Measurements from ENCODE around the gene EEF1AKMT3. TPM values are rescaled to one million over a fixed set of nuclear protein-coding genes. Genes with fewer than 3 reads are reported as not detected.

EEF1AKMT3 gene
- total RNA-seq, 1 donor, result 1.7 TPM

DNA sequence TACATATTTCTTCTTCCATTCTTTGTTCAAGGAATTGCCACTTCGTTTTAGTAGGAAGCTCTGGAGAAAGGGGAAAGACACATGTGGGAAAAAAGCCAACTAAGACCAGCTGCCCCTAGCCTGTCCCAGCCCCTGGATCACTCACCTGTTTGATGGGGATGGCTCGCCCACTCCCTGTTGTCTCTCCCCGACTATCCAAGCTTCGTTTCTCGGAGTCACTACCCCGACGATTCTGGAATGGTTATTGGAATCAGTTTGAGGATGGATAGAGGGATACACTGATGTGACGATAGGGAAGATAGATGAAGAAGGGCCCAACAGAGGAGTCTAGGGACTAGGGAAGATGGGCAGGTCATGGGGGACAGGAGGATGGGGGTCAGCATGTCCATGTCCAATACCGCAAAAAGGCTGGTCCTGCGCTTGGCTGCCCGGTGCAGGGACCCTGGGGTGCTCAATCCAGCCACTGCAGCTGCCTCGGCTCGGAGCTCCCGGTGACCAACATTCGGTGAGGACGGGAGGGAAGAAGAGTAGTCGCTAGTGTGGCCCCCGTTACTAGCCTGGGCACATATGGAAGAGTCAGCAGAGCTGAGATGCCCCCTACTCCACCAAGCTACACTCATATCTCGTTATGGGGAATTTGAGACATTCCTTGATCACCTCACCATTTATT lies 40.9 kb upstream of the EEF1AKMT3 start:
- Histone ChIP-seq H3K9me3 (ENCODE audit: low read depth, low read length) (no peaks in the 10 kb centered on the region), H3K27me3 (ENCODE audit: insufficient read depth, low read length) (no peaks in the 10 kb centered on the region), H3K4me1 (ENCODE audit: insufficient read depth, low read length) (no peaks in the 10 kb centered on the region), H3K4me3 (ENCODE audit: low read length) (no peak overlapping the region)

DNA sequence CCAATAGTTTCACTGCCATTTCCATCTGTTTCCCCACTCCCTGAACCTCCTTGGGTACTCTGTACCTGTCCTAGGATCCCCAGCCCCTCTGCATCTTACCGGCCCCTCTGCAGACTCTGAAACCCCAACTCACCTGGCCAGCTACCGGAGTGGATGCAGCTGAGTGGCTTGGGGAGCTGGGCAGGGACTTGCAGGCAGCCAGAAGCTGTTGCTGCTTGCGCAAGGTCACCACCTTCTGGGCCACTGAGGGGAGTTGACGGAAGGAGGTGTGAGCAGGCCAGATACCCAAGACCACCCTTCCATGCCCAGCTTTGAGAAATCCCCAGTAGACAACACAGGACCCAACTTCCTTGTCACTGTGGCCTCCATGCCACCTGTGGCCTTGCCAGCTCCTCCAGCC lies 40.1 kb upstream of the EEF1AKMT3 start:
- no peaks in the 10 kb centered on the region for H3K9me3 ChIP-seq (ENCODE audit: low read depth, low read length)
- no peaks in the 10 kb centered on the region for H3K27me3 ChIP-seq (ENCODE audit: insufficient read depth, low read length)
- H3K4me1 ChIP-seq (ENCODE audit: insufficient read depth, low read length), result no peaks in the 10 kb centered on the region
- H3K4me3 ChIP-seq (ENCODE audit: low read length), result no peak overlapping the region

DNA sequence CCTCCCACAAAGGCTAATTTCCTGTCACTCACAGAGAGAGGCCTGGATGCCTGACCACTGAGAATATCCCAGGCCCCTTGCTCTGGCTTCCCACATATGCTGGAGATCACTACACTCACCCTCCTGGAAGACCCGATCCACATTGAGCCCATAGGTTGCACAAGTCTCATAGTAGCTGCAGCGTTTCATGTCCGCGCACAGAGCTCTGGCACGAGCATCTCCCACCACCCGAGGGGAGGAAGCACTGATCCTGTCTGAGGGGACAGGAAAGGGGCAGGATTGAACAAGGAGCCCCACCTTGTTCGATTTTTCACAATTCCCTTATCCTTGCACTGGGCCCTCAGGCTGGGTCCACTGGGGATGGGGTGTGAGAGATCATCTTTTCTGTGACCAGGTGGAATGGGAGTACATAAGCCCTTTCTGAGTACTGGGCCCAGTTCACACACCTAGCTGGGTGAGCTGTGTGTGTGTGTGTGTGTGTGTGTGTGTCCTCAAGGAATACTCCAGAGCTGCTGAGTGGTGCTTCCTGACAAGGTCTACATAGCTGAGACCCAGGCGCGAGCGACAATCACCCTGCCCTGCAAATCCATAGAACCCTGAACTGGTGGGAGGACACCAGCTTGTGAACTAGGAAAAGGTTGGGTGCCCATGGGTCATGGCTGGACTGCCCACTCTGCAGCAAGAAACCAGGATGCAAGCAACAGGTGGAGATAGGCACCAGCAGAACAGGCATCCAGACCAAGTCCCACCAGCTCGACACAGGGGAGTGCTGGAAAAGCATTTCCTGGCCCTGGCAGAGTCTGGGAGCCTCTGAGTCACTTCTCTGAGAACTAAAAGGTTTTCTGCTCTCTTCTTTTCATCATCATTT lies 39.5 kb upstream of the EEF1AKMT3 start:
- H3K4me1 ChIP-seq (ENCODE audit: insufficient read depth, low read length), result no peaks in the 10 kb centered on the region
- H3K4me3 ChIP-seq (ENCODE audit: low read length), result no peak overlapping the region
- H3K27me3 ChIP-seq (ENCODE audit: insufficient read depth, low read length), result no peaks in the 10 kb centered on the region
- no peaks in the 10 kb centered on the region for H3K9me3 ChIP-seq (ENCODE audit: low read depth, low read length)

DNA sequence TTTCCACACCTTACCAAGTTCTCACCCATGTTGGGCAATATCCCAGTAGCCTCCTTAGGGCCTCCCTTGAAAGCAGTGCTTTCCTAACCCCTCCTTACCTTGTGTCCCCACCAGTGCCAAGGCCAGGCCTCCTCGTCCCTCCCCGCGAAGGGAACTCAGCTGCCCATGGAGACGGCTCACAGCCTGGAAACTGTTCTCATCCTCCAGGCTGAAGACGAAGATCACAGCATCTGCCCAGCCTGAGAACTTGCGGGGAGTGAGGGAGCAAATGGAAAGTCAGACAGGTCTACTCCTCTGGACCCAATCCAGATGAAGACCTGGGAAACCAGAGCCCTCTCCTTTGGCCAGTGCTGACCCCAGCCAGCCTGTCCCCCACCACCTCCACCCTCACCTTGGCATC lies 38.5 kb upstream of the EEF1AKMT3 start:
- Histone ChIP-seq H3K4me3 (ENCODE audit: low read length) (no peak overlapping the region), H3K4me1 (ENCODE audit: insufficient read depth, low read length) (peaks cover under 1% of the 10 kb centered on the region), H3K9me3 (ENCODE audit: low read depth, low read length) (no peaks in the 10 kb centered on the region), H3K27me3 (ENCODE audit: insufficient read depth, low read length) (no peaks in the 10 kb centered on the region)

DNA sequence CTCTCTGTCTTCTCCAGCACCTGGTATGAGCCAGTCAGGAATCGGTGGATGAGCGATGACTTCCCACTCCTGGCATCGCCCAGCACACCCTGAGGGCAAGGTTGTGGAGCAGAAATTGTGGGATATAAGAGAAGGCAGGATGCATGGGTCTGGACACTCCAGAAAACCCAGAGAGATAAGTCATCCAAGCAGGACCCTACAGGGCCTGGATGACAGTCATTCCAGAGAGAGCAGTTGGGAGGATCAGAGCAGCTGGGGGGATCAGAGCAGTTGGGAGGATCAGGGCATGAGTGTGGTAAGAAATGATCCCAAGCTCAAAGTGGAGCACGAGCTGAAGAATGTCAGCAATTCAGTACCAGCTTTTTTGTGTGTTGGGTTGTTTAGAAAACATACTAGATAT lies 37.8 kb upstream of the EEF1AKMT3 start:
- H3K4me1 ChIP-seq (ENCODE audit: insufficient read depth, low read length), result peaks cover 7% of the 10 kb centered on the region
- no peaks in the 10 kb centered on the region for H3K9me3 ChIP-seq (ENCODE audit: low read depth, low read length)
- H3K27me3 ChIP-seq (ENCODE audit: insufficient read depth, low read length), result no peaks in the 10 kb centered on the region
- H3K4me3 ChIP-seq (ENCODE audit: low read length), result no peak overlapping the region

DNA sequence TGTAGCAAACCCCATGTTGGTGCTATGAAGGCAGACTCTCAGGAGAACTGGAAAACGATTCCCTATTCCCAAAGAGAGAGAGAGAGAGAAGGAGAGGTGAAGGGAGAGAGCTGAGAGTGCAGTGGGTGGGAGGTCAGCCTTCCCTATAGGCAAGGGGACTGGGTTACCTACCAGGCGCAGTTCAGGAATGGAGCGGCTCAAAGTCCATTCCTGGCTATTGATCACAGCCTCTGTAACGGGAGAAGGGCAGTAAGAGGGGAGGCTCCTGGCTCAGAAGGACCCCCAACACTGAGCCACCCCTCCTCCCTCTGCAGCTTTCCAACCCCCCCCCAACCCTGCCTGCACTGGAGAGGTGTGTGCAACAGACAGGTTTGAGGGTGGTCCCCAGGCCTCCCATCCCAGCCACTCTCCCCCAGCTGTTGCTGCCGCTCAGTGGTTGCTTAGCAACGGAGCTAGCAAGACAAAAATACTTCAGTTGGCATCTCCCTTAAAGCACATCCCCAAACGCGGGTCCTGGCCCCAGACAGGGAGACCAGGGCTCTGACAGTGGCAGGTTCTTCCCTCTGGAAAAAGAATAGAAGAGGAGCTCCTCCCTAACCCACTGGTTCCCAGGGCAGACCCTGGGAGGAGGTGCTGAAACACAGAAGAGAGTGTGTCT lies 37.1 kb upstream of the EEF1AKMT3 start:
- Histone ChIP-seq H3K9me3 (ENCODE audit: low read depth, low read length) (no peaks in the 10 kb centered on the region), H3K27me3 (ENCODE audit: insufficient read depth, low read length) (no peaks in the 10 kb centered on the region), H3K4me1 (ENCODE audit: insufficient read depth, low read length) (peaks cover 15% of the 10 kb centered on the region), H3K4me3 (ENCODE audit: low read length) (no peak overlapping the region)

DNA sequence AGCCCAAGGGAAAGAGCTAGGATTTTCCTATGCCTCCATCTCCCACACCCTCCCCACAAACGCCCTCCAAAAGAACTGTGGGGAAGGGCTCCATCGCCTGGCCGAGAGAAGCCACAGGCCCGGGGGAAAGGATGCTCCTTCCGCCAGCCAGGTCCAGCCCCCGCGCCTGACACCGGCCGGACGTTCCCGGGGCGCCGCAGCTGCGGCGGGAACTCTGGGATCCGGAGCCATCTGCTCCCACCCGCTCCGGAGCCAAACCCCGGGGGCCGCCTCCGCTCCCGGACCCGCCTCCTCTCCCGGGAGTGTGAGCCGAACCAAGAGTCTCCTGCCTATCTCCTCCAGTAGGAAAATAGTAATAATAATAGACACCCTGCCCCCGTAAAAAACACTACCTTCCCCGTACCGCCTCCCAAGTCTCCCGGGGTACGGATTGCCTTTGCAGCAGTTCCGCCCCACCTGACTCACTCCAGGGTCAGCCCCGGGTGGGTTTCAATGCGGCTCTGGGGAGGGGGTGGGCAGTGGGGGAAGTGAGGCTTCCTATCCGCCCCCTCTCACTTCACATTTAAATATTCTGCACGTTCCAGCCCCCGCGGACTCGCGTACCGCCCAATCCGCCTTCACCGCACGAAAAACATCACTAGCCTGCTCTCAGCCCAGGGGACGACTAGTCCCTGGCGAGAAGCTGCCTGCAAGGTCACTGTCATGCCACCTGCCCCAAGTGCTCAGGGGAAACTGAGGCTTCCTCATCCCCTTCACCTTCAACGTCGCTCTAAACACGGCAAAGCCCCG lies 36.3 kb upstream of the EEF1AKMT3 start:
- no peaks in the 10 kb centered on the region for H3K27me3 ChIP-seq (ENCODE audit: insufficient read depth, low read length)
- no peak overlapping the region for H3K4me3 ChIP-seq (ENCODE audit: low read length)
- no peaks in the 10 kb centered on the region for H3K9me3 ChIP-seq (ENCODE audit: low read depth, low read length)
- H3K4me1 ChIP-seq (ENCODE audit: insufficient read depth, low read length), result peaks cover 23% of the 10 kb centered on the region

DNA sequence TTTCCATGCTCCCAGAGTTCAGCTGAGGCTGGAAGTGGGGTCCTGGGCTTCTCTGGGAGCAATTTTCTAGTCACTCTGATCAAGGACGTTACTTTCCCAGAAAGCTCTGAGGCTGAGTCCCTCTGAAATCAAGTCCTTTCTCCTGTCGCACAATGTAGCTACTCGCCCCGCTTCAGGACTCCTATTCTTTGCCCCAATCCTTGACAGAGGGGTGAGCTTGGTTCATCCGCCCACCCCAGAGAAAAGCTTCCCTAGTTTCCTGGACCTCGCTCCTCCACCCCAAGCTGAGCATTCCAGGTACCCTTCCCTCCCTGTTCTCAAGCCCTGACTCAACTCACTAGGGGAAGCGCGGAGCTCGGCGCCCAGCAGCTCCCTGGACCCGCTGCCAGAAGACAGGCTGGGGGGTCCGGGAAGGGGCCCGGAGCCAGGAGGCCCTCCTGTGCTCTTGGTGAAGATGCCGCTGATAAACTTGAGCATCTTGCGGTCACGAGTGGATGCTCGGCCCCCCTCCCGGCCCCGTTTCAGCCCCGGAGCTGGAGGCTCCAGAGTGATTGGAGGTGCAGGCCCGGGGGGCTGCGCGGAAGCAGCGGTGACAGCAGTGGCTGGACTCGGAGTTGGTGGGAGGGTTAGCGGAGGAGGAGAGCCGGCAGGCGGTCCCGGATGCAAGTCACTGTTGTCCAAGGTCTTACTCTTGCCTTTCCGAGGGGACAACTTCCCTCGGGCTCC lies 35.5 kb upstream of the EEF1AKMT3 start:
- Histone ChIP-seq H3K27me3 (ENCODE audit: insufficient read depth, low read length) (no peaks in the 10 kb centered on the region), H3K4me3 (ENCODE audit: low read length) (no peak overlapping the region), H3K9me3 (ENCODE audit: low read depth, low read length) (no peaks in the 10 kb centered on the region), H3K4me1 (ENCODE audit: insufficient read depth, low read length) (peaks cover 30% of the 10 kb centered on the region)

DNA sequence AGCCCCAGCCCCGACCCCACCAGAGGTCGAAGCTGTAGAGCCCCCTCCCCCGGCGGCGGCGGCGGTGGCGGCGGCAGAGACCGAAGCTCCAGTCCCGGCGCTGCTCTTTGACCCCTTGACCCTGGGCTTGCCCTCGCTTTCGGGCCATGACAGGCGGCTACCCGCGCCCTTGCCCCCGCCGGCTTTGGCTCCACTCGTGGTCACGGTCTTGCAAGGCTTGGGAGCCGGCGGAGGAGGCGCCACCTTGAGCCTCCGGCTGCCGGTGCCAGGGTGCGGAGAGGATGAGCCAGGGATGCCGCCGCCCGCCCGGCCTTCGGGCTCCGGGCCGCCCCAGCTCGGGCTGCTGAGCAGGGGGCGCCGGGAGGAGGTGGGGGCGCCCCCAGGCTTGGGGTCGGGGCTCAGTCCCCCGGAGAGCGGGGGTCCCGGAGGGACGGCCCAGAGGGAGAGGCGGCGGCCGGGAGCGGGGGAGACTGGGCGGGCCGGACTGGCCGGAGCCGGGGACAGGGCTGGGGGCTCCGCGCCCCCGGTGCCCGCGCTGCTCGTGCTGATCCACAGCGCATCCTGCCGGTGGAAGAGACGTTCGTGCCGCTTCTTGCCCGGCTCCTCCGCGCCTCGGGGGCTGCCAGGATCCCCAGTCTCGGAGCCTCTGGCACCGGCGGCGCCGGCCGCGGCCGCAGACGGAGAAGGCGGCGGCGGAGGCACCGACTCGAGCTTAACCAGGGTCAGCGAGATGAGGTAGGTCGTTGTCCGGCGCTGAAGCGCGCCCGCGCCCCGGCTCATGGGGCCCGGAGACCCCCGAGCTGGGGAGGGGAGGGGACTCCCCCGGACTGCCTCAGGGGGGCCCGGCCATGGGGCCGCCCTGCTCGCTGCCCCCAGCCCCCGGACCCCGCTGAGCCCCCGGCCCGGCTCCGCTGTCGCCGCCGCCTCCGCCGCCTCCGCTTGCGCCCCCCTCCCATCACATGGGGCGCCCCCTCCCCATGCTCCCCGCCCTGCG lies 34.6 kb upstream of the EEF1AKMT3 start:
- Histone ChIP-seq H3K4me1 (ENCODE audit: insufficient read depth, low read length) (peaks cover 38% of the 10 kb centered on the region), H3K4me3 (ENCODE audit: low read length) (no peak overlapping the region), H3K9me3 (ENCODE audit: low read depth, low read length) (no peaks in the 10 kb centered on the region), H3K27me3 (ENCODE audit: insufficient read depth, low read length) (no peaks in the 10 kb centered on the region)

DNA sequence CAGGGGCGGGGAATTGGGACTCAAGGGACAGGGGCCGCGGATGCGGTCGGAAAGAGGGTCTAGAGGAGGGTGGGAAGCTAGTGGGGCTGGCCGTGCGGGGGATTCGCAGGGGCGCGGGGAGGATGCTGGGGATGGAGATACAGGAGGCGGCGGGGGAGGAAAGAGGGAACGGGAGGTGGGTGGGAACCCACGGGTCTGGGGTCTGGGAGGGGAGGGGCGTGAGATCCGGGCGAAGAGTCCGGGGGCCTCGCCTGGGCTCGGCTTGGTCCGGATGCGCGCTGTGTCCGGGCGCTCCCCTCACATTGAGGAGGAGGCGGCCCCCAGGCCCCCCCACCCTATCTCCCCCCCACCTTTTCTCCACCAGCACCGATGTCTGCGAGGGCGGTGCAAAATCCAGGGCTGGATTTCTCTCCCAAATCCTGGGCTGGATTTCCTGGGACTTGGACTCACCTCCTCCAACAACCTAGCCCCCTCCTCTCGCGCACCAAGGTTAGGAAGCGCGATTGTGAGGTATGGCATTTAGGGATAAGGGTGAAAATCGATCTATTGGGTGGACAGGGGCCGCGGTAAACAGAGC lies 33.7 kb upstream of the EEF1AKMT3 start, which contains the start of gene AGAP2:
Gene AGAP2 (minus strand): TSS at position 82 of the 577 bp plus-strand sequence. CDS start 496 bp downstream, outside the sequence.
- no peak within 1 kb of the TSS for H3K4me3 ChIP-seq (ENCODE audit: low read length)
- H3K27me3 ChIP-seq (ENCODE audit: insufficient read depth, low read length), result no peaks in the 10 kb centered on the region
- peaks cover 38% of the 10 kb centered on the region for H3K4me1 ChIP-seq (ENCODE audit: insufficient read depth, low read length)
- H3K9me3 ChIP-seq (ENCODE audit: low read depth, low read length), result no peaks in the 10 kb centered on the region

DNA sequence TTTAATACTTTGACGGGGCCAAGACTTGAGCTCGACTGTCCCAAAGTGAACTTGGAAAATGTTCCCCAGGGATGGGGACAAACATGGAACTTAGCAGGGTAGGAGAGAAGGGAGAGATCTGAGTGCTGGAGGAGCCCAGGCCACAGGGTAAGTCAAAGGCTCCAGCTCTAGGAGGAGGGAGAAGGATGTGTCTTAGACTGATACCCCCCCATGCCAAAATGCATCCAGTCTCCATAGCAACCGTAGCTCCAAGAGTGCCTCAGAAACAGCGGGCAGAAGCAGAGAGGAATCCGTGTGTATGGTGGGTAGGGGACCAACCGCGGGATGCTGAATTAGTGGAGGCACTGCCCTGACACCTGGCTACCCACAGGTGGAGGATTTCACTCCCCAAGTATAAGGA lies 33.0 kb upstream of the EEF1AKMT3 start:
- H3K4me1 ChIP-seq (ENCODE audit: insufficient read depth, low read length), result peaks cover 44% of the 10 kb centered on the region

DNA sequence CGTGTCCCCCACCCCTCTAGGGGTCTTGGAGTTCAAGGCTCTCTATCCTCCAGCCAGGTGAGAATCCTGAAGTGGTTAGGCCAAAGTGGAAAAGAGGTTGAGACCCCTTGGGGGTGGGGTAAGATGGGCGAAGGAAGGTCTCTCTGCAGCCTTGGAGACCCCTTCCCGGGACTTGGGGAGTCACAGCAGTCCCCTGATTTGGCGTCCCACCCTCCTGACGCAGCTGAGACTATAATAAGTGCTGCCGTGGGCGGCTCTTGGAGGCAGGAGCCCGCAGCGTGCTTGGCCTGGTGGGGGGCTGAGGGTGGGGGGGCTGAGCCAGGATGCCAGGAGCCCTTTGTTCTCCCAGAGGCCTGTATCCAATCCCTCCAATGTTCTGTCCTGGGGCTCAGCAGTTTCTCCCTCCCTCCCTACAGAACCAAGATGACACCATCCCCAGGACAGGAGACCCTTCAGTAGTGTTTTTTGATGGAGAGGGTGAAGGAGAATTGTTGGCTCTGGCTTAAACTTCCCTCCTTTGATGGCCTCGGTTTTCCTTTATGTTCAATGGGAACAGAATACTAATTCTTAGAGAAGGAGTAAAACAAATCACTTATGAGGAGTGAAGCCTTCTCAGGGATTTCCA lies 32.4 kb upstream of the EEF1AKMT3 start:
- H3K4me1 ChIP-seq (ENCODE audit: insufficient read depth, low read length), result peaks cover 45% of the 10 kb centered on the region
- no peaks in the 10 kb centered on the region for H3K27me3 ChIP-seq (ENCODE audit: insufficient read depth, low read length)

More for the DNA sequence above, 33.0 kb upstream of the EEF1AKMT3 start:
- no peaks in the 10 kb centered on the region for H3K27me3 ChIP-seq (ENCODE audit: insufficient read depth, low read length)
- no peaks in the 10 kb centered on the region for H3K9me3 ChIP-seq (ENCODE audit: low read depth, low read length)
- H3K4me3 ChIP-seq (ENCODE audit: low read length), result no peak overlapping the region

More for the DNA sequence above, 32.4 kb upstream of the EEF1AKMT3 start:
- Histone ChIP-seq H3K9me3 (ENCODE audit: low read depth, low read length) (no peaks in the 10 kb centered on the region), H3K4me3 (ENCODE audit: low read length) (no peak overlapping the region)

Measured in mononuclear cell (primary cell).